ENCODE results near the gene CABLES1. TPM values are rescaled to one million over a fixed set of nuclear protein-coding genes. Genes with fewer than 3 reads are reported as not detected.

CABLES1 gene
- total and polyA plus RNA-seq, 2 experiments from 2014 or later, result 7.2 to 10.8 TPM

GRCh38 chr18:23102493-23103261 is 32.6 kb upstream of the CABLES1 start:
- Histone ChIP-seq H3K79me2 (no peaks in the 10 kb centered on the region), H3K4me3 (no peak overlapping the region), H3K9me2 (replicated peaks; ENCODE audit: insufficient read depth) (no peaks in the 10 kb centered on the region), H3K4me1 (ENCODE audit: insufficient read depth) (peaks cover 39% of the 10 kb centered on the region), H3K27ac (peak overlapping the region; percentile 91), H3K27me3 (no peaks in the 10 kb centered on the region), H3K9me3 (ENCODE audit: low read depth) (no peaks in the 10 kb centered on the region), H4K20me1 (ENCODE audit: insufficient read depth, poor library complexity, severe bottlenecking) (no peaks in the 10 kb centered on the region), H3K36me3 (replicated peaks; ENCODE audit: insufficient read depth, low read depth) (no peaks in the 10 kb centered on the region), H3K4me2 (peak overlapping the region; percentile 32), H2AFZ (no peak overlapping the region)
- no peak for DNase-seq (ENCODE audit: low spot score)
- TF ChIP-seq CTCF (IDR thresholded peaks at IDR 0.05; ENCODE audit: poor library complexity), result no peak
- no peak for TF ChIP-seq EZH2 (IDR thresholded peaks at IDR 0.05; ENCODE audit: borderline replicate concordance)
- no peak for TF ChIP-seq EZH2phosphoT487 (IDR thresholded peaks at IDR 0.05; ENCODE audit: low read depth, severe bottlenecking, unreplicated experiment)
- 81% methylated on average over 11 of the region's 11 CpGs for WGBS (ENCODE audit: low lambda C conversion rate, missing lambda C conversion rate)

- no peaks in the 10 kb centered on the region for H4K20me1 ChIP-seq (ENCODE audit: insufficient read depth, poor library complexity, severe bottlenecking)
- H2AFZ ChIP-seq, result no peak overlapping the region
- peaks cover 42% of the 10 kb centered on the region for H3K4me1 ChIP-seq (ENCODE audit: insufficient read depth)
- peak overlapping the region; percentile 91 for H3K27ac ChIP-seq
- no peaks in the 10 kb centered on the region for H3K9me2 ChIP-seq (replicated peaks; ENCODE audit: insufficient read depth)
- no peak for DNase-seq (ENCODE audit: low spot score)
- H3K4me3 ChIP-seq, result no peak overlapping the region
- H3K4me2 ChIP-seq, result no peak overlapping the region
- 90% methylated on average over 4 of the region's 4 CpGs for WGBS (ENCODE audit: low lambda C conversion rate, missing lambda C conversion rate)
- TF ChIP-seq EZH2 (IDR thresholded peaks at IDR 0.05; ENCODE audit: borderline replicate concordance) (no peak), CTCF (IDR thresholded peaks at IDR 0.05; ENCODE audit: poor library complexity) (no peak), EZH2phosphoT487 (IDR thresholded peaks at IDR 0.05; ENCODE audit: low read depth, severe bottlenecking, unreplicated experiment) (no peak)
- no peaks in the 10 kb centered on the region for H3K27me3 ChIP-seq
- H3K79me2 ChIP-seq, result no peaks in the 10 kb centered on the region
- H3K9me3 ChIP-seq (ENCODE audit: low read depth), result no peaks in the 10 kb centered on the region
- H3K36me3 ChIP-seq (replicated peaks; ENCODE audit: insufficient read depth, low read depth), result no peaks in the 10 kb centered on the region
Measured at GRCh38 chr18:23103449-23103848, 31.8 kb upstream of the CABLES1 start.

GRCh38 chr18:23105030-23105429 is 30.3 kb upstream of the CABLES1 start:
- no peak for DNase-seq (ENCODE audit: low spot score)
- no peaks in the 10 kb centered on the region for H3K9me2 ChIP-seq (replicated peaks; ENCODE audit: insufficient read depth)
- 87% methylated on average over 3 of the region's 3 CpGs for WGBS (ENCODE audit: low lambda C conversion rate, missing lambda C conversion rate)

More at GRCh38 chr18:23105030-23105429, 30.3 kb upstream of the CABLES1 start:
- no peak overlapping the region for H3K27ac ChIP-seq
- H3K27me3 ChIP-seq, result no peaks in the 10 kb centered on the region
- TF ChIP-seq CTCF (IDR thresholded peaks at IDR 0.05; ENCODE audit: poor library complexity) (no peak), EZH2phosphoT487 (IDR thresholded peaks at IDR 0.05; ENCODE audit: low read depth, severe bottlenecking, unreplicated experiment) (no peak), EZH2 (IDR thresholded peaks at IDR 0.05; ENCODE audit: borderline replicate concordance) (no peak)
- no peaks in the 10 kb centered on the region for H4K20me1 ChIP-seq (ENCODE audit: insufficient read depth, poor library complexity, severe bottlenecking)
- H3K4me3 ChIP-seq, result no peak overlapping the region
- peaks cover 33% of the 10 kb centered on the region for H3K4me1 ChIP-seq (ENCODE audit: insufficient read depth)
- H3K36me3 ChIP-seq (replicated peaks; ENCODE audit: insufficient read depth, low read depth), result no peaks in the 10 kb centered on the region
- H3K9me3 ChIP-seq (ENCODE audit: low read depth), result no peaks in the 10 kb centered on the region
- no peak overlapping the region for H2AFZ ChIP-seq
- no peak overlapping the region for H3K4me2 ChIP-seq
- H3K79me2 ChIP-seq, result no peaks in the 10 kb centered on the region
